HK-2 (cell line): ENCODE data around the gene PID1.

Source experiments
- DNase-seq: peaks from one replicate; pipeline ENCODE4 v3.0.0-alpha.2; 2018; ENCODE audit not compliant: unreplicated experiment

The PID1 gene

GRCh38 chr2:229261076-229261475 is 10.0 kb downstream of the PID1 start:
- no peak for DNase-seq

- DNase-seq = no peak
Observed at GRCh38 chr2:229257985-229258384, 13.1 kb downstream of the PID1 start.

- no peak for DNase-seq
Observed at GRCh38 chr2:229256376-229256775, 14.7 kb downstream of the PID1 start.

- DNase-seq = no peak
Observed at GRCh38 chr2:229254206-229254605, 16.9 kb downstream of the PID1 start.

- no peak for DNase-seq
Observed at GRCh38 chr2:229252996-229253395, 18.1 kb downstream of the PID1 start.

GRCh38 chr2:229252280-229252679 is 18.8 kb downstream of the PID1 start:
- DNase-seq = no peak

GRCh38 chr2:229249536-229249935 is 21.6 kb downstream of the PID1 start:
- DNase-seq = no peak

- DNase-seq = no peak
Observed at GRCh38 chr2:229246334-229246733, 24.8 kb downstream of the PID1 start.

GRCh38 chr2:229244975-229245374 is 26.1 kb downstream of the PID1 start:
- no peak for DNase-seq

GRCh38 chr2:229243890-229244560 is 27.1 kb downstream of the PID1 start:
- no peak for DNase-seq

- DNase-seq = no peak
Observed at GRCh38 chr2:229240984-229241491, 30.0 kb downstream of the PID1 start.

GRCh38 chr2:229239021-229239420 is 32.1 kb downstream of the PID1 start:
- no peak for DNase-seq

GRCh38 chr2:229237270-229237669 is 33.8 kb downstream of the PID1 start:
- DNase-seq = no peak

- DNase-seq = no peak
Observed at GRCh38 chr2:229235131-229235914, 35.8 kb downstream of the PID1 start.

GRCh38 chr2:229231885-229232284 is 39.2 kb downstream of the PID1 start:
- no peak for DNase-seq

- DNase-seq = no peak
Observed at GRCh38 chr2:229231328-229231868, 39.7 kb downstream of the PID1 start.

- no peak for DNase-seq
Observed at GRCh38 chr2:229230911-229231310, 40.2 kb downstream of the PID1 start.

- DNase-seq = no peak
Observed at GRCh38 chr2:229230256-229230655, 40.8 kb downstream of the PID1 start.

- DNase-seq = no peak
Observed at GRCh38 chr2:229226382-229226781, 44.7 kb downstream of the PID1 start.

GRCh38 chr2:229223107-229223506 is 48.0 kb downstream of the PID1 start:
- DNase-seq = no peak

- no peak for DNase-seq
Observed at GRCh38 chr2:229221641-229222040, 49.4 kb downstream of the PID1 start.

GRCh38 chr2:229220254-229220653 is 50.8 kb downstream of the PID1 start:
- DNase-seq = no peak
